MCF 10A (cell line): ENCODE data around the gene KRT79. TPM values are rescaled to one million over a fixed set of nuclear protein-coding genes. Genes with fewer than 3 reads are reported as not detected.

Experiments
- BruUV-seq: library from RNA; stranded (reverse); fragments of 400-500 nt; replicated peaks from 2 replicates; lab custom pipeline; 2021; lab: Mats Ljungman, UMichigan
- CTCF ChIA-PET: fragments of 300-600 bp; sonication (Branson Sonifier 250); formaldehyde crosslinking; extraction: SDS; loops from one replicate; lab custom pipeline; 2021; ENCODE audit warnings: antibody characterized with exemption, inconsistent platforms; lab: Yijun Ruan, JAX
- POLR2A ChIA-PET: fragments of 300-600, 350-650 bp; sonication (Branson Sonifier 250); formaldehyde crosslinking; extraction: SDS; loops from one replicate; lab custom pipeline; 2020; ENCODE audit warnings: antibody characterized with exemption, inconsistent platforms; lab: Yijun Ruan, JAX
- DNase-seq: peaks from one replicate; pipeline ENCODE4 v3.0.0-alpha.2; 2018; ENCODE audit not compliant: unreplicated experiment
- H3K27ac Mint-ChIP-seq: one replicate; pipeline ENCODE4 v1.8.0; 2022; ENCODE audit warnings: mild to moderate bottlenecking, low read depth, mixed read lengths; ENCODE audit not compliant: unreplicated experiment
- H3K27me3 Mint-ChIP-seq: one replicate; pipeline ENCODE4 v1.8.0; 2022; ENCODE audit warnings: mixed read lengths; ENCODE audit not compliant: insufficient read depth, unreplicated experiment
- H3K36me3 Mint-ChIP-seq: one replicate; pipeline ENCODE4 v1.8.0; 2022; ENCODE audit warnings: mild to moderate bottlenecking, moderate library complexity, mixed read lengths; ENCODE audit not compliant: insufficient read depth, unreplicated experiment
- H3K4me1 Mint-ChIP-seq: one replicate; pipeline ENCODE4 v1.8.0; 2022; ENCODE audit warnings: mixed read lengths; ENCODE audit not compliant: insufficient read depth, unreplicated experiment
- H3K4me3 Mint-ChIP-seq: one replicate; pipeline ENCODE4 v1.8.0; 2022; ENCODE audit warnings: mild to moderate bottlenecking, moderate library complexity, mixed read lengths; ENCODE audit not compliant: unreplicated experiment
- H3K9me3 Mint-ChIP-seq: one replicate; pipeline ENCODE4 v1.8.0; 2022; ENCODE audit warnings: mixed read lengths; ENCODE audit not compliant: unreplicated experiment
- intact Hi-C: fragments of 100-400 bp; cut with micrococcal nuclease; formaldehyde crosslinking; loops from 2 replicates; pipeline ENCODE4 v1.14.1; 2022
- total RNA-seq: library from RNA; stranded (reverse); gene quantifications from 2 replicates; pipeline ENCODE4 v1.2.3, GENCODE V29; 2022
- TF ChIP-seq, protein P1 (sequence below): fragments of 200-600 bp; IDR thresholded peaks from one replicate; pipeline ENCODE4 v1.8.0; 2022; ENCODE audit warnings: antibody characterized with exemption, mild to moderate bottlenecking; ENCODE audit not compliant: unreplicated experiment

Gene KRT79
- total RNA-seq, 1 experiment from 2014 or later = not detected

DNA sequence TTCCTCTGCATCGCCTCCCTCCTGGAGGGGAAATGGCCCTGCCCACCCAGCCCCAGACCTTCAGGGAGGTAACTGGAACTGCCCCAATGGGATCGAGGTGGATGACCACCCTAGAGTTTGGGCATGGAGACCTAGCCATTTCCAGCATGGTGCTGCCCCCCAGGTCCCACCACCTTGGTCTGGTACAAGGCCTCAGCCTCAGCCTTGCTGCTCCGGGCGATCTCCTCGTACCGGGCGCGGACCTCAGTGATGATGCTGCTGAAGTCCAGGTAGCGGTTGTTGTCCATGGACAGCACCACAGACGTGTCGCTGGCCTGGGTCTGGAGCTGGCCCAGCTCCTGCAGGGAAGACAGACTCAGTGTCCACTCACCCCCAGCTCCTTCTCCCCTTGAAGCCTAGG, 10.3 kb upstream of the KRT79 start:
- H3K4me1 Mint-ChIP-seq = no peaks in the 10 kb centered on the region
- ChIA-PET POLR2A (no interaction called here), CTCF (interaction anchor here (0.7 kb wide), 2 partner anchors 31 to 55 kb away, joined by 3 to 6 read pairs; partner anchors contain the start of gene KRT4)
- TF ChIP-seq, protein P1, sequence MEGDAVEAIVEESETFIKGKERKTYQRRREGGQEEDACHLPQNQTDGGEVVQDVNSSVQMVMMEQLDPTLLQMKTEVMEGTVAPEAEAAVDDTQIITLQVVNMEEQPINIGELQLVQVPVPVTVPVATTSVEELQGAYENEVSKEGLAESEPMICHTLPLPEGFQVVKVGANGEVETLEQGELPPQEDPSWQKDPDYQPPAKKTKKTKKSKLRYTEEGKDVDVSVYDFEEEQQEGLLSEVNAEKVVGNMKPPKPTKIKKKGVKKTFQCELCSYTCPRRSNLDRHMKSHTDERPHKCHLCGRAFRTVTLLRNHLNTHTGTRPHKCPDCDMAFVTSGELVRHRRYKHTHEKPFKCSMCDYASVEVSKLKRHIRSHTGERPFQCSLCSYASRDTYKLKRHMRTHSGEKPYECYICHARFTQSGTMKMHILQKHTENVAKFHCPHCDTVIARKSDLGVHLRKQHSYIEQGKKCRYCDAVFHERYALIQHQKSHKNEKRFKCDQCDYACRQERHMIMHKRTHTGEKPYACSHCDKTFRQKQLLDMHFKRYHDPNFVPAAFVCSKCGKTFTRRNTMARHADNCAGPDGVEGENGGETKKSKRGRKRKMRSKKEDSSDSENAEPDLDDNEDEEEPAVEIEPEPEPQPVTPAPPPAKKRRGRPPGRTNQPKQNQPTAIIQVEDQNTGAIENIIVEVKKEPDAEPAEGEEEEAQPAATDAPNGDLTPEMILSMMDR = no peak
- no peak overlapping the region for H3K4me3 Mint-ChIP-seq
- intact Hi-C loops = no loop called here
- peaks cover 8% of the 10 kb centered on the region for H3K9me3 Mint-ChIP-seq
- H3K27ac Mint-ChIP-seq = no peak overlapping the region
- no TSS peak for BruUV-seq
- peaks cover 32% of the 10 kb centered on the region for H3K27me3 Mint-ChIP-seq
- DNase-seq = no peak
- no peaks in the 10 kb centered on the region for H3K36me3 Mint-ChIP-seq

DNA sequence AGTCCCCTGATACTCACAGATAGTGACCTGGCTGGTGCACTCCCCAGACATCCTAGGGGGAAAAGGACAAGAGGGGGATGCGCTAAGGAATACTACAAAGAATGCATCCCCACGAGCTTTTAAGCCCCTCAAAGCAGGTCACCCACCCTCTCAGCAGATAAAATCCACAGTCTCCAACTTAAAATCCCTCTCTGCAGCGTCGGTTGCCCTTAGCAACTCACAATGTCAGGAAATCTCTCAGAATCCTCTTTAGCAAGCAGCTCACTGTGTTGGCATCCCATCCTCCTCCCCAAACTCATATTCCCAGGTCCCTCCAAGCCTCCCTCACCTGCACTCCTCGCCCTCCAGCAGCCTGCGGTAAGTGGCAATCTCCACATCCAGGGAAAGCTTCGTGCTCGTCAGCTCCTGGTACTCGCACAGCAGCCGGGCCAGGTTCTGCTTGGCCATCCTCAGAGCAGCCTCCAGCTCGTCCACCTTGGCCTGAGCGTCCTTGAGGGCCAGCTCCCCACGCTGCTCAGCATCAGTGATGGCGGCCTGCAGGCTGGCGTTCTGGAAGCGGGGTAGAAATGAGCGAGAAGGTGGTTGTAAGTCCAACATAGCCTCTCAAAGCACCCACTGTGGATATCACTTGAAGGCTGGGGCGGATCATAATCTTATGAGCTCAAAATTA, 5.5 kb upstream of the KRT79 start:
- POLR2A ChIA-PET = no interaction called here

DNA sequence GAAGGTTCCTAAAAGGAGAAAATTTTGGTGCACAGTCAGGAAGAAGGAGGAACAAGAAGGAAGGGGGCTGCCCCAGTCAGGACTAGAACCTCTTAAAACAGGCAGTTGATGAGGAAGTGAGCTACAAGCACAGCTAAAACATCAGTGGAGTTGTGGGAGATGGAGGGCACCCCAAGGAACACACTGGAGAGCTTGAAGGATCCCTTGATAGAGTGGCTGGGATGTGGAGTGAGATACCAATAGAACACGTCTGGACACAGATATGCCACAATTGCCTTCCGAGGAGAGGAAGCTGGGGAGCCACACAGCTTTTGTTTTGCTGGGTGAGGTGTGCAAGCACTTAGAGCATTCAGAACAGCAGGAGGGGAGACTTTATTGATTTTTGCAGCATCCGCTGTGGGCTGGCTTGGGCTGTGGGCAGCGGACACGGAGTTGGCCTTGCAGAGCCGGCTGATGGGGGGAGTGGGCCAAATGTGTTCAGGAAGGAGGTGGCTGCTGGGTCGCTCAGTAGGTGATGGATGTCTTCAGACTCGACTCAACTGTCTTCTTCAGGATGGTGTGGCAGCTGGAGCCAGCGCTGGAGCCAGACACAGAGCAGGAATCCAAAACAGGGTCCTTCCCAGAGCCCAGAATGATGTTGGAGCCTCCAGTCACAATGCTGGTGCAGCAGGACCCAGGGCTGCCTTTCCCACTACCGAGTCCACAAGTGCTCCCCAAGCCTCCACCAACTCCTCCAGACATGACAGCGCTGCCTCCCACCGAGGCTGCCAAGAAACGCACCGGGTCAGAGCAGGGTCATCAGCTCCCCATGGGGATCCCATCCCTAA, 4.7 kb upstream of the KRT79 start:
- peaks cover 10% of the 10 kb centered on the region for H3K4me1 Mint-ChIP-seq
- no peaks in the 10 kb centered on the region for H3K9me3 Mint-ChIP-seq
- H3K4me3 Mint-ChIP-seq = no peak overlapping the region
- no peaks in the 10 kb centered on the region for H3K36me3 Mint-ChIP-seq
- H3K27ac Mint-ChIP-seq = no peak overlapping the region
- BruUV-seq = no TSS peak
- H3K27me3 Mint-ChIP-seq = peaks cover 35% of the 10 kb centered on the region
- DNase-seq = no peak
- intact Hi-C loops = no loop called here
- TF ChIP-seq, protein P1 = no peak
- CTCF ChIA-PET = interaction anchor here (0.6 kb wide), 1 partner anchor 86 kb away, joined by 3 read pairs; no protein-coding TSS in a partner anchor
- POLR2A ChIA-PET = interaction anchor here (0.7 kb wide), 1 partner anchor 313 kb away, joined by 5 read pairs; no protein-coding TSS in a partner anchor

More for the DNA sequence above, 5.5 kb upstream of the KRT79 start:
- Mint-ChIP-seq H3K27me3 (peaks cover 35% of the 10 kb centered on the region), H3K9me3 (no peaks in the 10 kb centered on the region), H3K4me3 (no peak overlapping the region), H3K27ac (no peak overlapping the region), H3K4me1 (peaks cover 10% of the 10 kb centered on the region), H3K36me3 (no peaks in the 10 kb centered on the region)
- CTCF ChIA-PET = interaction anchor here (0.6 to 0.7 kb wide), 2 partner anchors 87 to 1288 kb away, joined by 3 read pairs; no protein-coding TSS in a partner anchor
- BruUV-seq = no TSS peak
- TF ChIP-seq, protein P1 = no peak
- no peak for DNase-seq
- intact Hi-C loops = no loop called here
